ENCODE measurements around the gene CTXN2. TPM values are rescaled to one million over a fixed set of nuclear protein-coding genes. Genes with fewer than 3 reads are reported as not detected.

Gene CTXN2
- total RNA-seq, 1 experiment from 2014 or later = 0.07 TPM

DNA sequence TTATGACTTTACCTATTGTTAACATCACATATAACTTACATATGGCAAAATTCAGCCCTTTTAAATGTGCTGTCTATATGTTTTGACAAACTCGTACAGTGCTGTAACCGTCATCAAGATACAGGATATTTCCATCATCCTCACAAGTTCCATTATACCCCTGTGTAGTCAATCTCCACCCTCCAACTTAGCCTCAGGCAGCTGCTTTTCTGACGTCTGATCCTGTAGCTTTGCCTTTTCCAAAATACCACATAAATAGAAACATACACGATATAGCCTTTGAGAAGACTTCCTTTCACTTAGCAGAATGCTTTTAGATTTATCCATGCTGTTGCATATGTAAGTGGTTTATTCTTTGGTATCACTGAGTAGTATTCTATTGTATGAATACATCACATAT, 61.7 kb downstream of the CTXN2 start:
- peaks cover 20% of the 10 kb centered on the region for H3K36me3 Mint-ChIP-seq
- DNase-seq (ENCODE audit: low spot score) (no peak), ATAC-seq (no peak)
- H3K4me1 Mint-ChIP-seq = peaks cover 18% of the 10 kb centered on the region
- no peaks in the 10 kb centered on the region for H3K27me3 Mint-ChIP-seq (ENCODE audit: low read depth)
- H3K9me3 Mint-ChIP-seq = peaks cover 24% of the 10 kb centered on the region
- no peak overlapping the region for H3K27ac Mint-ChIP-seq
- ChIA-PET POLR2A (no interaction called here), CTCF (no interaction called here)
- TF ChIP-seq ZNF423 (CRISPR knock-in tag; IDR thresholded peaks at IDR 0.05) (no peak), CREM (CRISPR knock-in tag; IDR thresholded peaks at IDR 0.05) (no peak), ELF4 (CRISPR knock-in tag; IDR thresholded peaks at IDR 0.05; ENCODE audit: low read depth) (no peak), ZNF671 (CRISPR knock-in tag; IDR thresholded peaks at IDR 0.05) (no peak), ZNF425 (CRISPR knock-in tag; conservative IDR thresholded peaks at IDR 0.05) (no peak), TEAD1 (CRISPR knock-in tag; IDR thresholded peaks at IDR 0.05) (no peak), ZNF512 (CRISPR knock-in tag; IDR thresholded peaks at IDR 0.05; ENCODE audit: borderline replicate concordance) (no peak), NR2C2 (CRISPR knock-in tag; IDR thresholded peaks at IDR 0.05) (no peak), NR3C1 (CRISPR knock-in tag; conservative IDR thresholded peaks at IDR 0.05; ENCODE audit: low read depth) (no peak), ATF1 (CRISPR knock-in tag; IDR thresholded peaks at IDR 0.05) (no peak), RORB (CRISPR knock-in tag; IDR thresholded peaks at IDR 0.05) (no peak), ZNF317 (CRISPR knock-in tag; IDR thresholded peaks at IDR 0.05; ENCODE audit: borderline replicate concordance, low read depth) (no peak), NFYB (CRISPR knock-in tag; conservative IDR thresholded peaks at IDR 0.05; ENCODE audit: low read depth) (no peak), FOXK1 (CRISPR knock-in tag; IDR thresholded peaks at IDR 0.05) (no peak), EMX1 (CRISPR knock-in tag; IDR thresholded peaks at IDR 0.05) (no peak)
- TF ChIP-seq, protein P1, sequence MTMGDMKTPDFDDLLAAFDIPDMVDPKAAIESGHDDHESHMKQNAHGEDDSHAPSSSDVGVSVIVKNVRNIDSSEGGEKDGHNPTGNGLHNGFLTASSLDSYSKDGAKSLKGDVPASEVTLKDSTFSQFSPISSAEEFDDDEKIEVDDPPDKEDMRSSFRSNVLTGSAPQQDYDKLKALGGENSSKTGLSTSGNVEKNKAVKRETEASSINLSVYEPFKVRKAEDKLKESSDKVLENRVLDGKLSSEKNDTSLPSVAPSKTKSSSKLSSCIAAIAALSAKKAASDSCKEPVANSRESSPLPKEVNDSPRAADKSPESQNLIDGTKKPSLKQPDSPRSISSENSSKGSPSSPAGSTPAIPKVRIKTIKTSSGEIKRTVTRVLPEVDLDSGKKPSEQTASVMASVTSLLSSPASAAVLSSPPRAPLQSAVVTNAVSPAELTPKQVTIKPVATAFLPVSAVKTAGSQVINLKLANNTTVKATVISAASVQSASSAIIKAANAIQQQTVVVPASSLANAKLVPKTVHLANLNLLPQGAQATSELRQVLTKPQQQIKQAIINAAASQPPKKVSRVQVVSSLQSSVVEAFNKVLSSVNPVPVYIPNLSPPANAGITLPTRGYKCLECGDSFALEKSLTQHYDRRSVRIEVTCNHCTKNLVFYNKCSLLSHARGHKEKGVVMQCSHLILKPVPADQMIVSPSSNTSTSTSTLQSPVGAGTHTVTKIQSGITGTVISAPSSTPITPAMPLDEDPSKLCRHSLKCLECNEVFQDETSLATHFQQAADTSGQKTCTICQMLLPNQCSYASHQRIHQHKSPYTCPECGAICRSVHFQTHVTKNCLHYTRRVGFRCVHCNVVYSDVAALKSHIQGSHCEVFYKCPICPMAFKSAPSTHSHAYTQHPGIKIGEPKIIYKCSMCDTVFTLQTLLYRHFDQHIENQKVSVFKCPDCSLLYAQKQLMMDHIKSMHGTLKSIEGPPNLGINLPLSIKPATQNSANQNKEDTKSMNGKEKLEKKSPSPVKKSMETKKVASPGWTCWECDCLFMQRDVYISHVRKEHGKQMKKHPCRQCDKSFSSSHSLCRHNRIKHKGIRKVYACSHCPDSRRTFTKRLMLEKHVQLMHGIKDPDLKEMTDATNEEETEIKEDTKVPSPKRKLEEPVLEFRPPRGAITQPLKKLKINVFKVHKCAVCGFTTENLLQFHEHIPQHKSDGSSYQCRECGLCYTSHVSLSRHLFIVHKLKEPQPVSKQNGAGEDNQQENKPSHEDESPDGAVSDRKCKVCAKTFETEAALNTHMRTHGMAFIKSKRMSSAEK (CRISPR knock-in tag; IDR thresholded peaks at IDR 0.05; ENCODE audit: borderline replicate concordance) = no peak
- H3K4me3 Mint-ChIP-seq = no peak overlapping the region

Other genes starting within 250 kb of the CTXN2 start
- not detected in 3 replicates for gene SLC24A5, start 70.7 kb upstream of the CTXN2 start, total RNA-seq (2021)
- gene MYEF2, start 13.4 kb upstream of the CTXN2 start, total RNA-seq (2021) = 109 to 112 TPM (median 111 TPM) in 3 replicates
- 0.15 to 0.39 TPM (median 0.39 TPM) in 3 replicates for gene SLC12A1, start 14.6 kb downstream of the CTXN2 start, total RNA-seq (2021)
- 195 to 204 TPM (median 195 TPM) in 3 replicates for gene DUT, start 139.8 kb downstream of the CTXN2 start, total RNA-seq (2021)